Stimulated activated naive CD4-positive, alpha-beta T cell (primary cell): ENCODE results near the gene ANXA3.
"Not testable (repeated sequence)": the region's sequence is repeated elsewhere in the genome, so short reads cannot be mapped to it uniquely, and the experiment has no call there.

ENCODE experiments used
- DNase-seq, 6 experiments: peaks; one replicate each; lab custom pipeline; 2025; lab: John Stamatoyannopoulos, UW

Gene ANXA3

DNA sequence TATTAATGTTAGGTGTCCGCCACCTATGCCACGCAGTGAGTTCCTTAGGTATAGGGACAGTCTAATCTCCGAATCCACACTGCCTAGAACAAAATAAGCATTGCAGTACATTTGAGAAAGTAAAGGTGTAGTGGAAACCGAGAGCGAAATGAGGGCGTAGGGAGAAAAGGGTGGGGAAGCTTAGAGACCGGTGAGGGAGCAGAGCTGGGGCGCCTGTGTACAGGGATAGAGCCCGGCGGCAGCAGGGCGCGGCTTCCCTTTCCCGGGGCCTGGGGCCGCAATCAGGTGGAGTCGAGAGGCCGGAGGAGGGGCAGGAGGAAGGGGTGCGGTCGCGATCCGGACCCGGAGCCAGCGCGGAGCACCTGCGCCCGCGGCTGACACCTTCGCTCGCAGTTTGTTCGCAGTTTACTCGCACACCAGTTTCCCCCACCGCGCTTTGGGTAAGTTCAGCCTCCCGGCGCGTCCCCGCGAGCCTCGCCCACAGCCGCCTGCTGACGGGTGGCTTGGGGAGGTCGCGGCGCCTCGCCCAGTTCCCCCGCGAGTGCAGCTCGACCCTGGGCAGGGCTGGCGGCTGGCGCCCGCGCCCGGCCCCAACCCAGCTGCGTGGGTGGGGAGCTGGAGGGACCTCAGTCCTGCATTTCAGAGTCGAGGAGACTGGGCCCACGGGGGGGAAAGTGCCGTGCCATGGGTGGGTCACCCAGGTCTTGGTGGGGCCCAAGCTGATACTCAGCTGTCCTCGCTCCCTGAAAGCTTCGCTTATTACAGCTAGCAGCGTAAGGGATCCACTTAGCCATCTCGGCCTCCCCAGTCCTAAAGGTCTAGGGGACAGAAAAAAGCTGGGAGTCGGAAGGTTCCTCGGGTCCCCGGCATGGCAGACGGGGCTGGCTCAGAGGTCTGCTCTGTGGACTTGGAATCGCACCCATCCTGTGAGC is at the start of gene ANXA3:
TSS of gene ANXA3 (plus strand) at position 351 of the 932 bp plus-strand sequence. CDS start 2,704 bp downstream, outside the sequence.
- DNase-seq, result no peak

DNA sequence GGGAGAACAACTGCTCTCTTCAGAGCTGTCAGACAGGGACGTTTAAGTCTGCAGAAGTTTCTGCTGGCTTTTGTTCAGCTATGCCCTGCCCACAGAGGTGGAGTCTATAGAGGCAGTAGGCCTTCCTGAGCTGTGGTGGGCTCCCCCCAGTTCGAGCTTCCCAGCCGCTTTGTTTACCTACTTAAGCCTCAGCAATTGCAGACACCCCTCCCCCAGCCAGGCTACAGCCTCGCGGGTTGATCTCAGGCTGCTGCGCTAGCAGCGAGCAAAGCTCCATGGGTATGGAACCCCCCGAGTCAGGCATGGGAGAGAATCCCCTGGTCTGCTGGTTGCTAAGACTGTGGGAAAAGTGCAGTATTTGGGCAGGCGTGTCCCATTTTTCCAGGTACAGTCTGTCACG is 45.3 kb upstream of the ANXA3 start:
- not testable (repeated sequence) for DNase-seq

DNA sequence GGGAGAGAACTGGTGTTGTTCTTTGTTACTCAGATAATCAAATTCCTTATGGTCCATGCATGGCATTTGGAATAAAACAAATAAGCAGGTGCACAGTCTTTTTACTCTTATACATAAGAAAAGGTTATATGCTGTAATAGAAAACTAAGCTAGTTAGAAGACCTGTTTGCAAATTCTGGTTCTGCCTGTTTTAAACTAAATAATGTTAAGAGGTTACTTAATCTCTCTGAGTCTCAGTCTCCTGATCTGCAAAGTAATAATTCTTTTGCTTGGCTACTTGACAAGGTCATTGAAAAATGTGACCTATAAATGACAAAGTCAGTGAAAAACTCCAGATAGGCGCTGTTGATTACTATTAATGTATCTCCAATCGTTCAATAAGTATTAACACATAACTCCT is 42.5 kb upstream of the ANXA3 start:
- no peak for DNase-seq

- no peak for DNase-seq
These were observed 41.5 kb upstream of the ANXA3 start for GRCh38 chr4:78510108-78510507.

DNA sequence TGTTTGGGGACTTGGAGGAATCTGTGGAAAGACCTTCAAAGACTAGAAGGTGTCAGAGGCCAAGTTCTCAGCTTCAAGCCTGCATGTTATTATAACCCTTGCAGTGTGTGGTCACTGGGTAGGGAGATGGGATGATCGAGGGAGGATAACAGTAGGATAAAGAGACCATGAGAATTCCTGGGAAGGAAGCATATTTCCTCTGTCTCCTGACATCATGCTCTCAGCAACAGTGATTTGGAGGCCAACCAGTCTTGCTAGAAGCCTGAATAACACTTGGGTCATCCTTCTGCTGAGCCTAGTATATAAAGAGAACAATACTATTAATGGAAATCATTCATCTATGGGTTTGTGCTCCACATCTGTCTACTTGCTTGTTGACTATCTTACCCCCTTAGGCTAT is 40.9 kb upstream of the ANXA3 start:
- no peak for DNase-seq

- no peak for DNase-seq
These were observed 39.1 kb upstream of the ANXA3 start for GRCh38 chr4:78512357-78512920.

DNA sequence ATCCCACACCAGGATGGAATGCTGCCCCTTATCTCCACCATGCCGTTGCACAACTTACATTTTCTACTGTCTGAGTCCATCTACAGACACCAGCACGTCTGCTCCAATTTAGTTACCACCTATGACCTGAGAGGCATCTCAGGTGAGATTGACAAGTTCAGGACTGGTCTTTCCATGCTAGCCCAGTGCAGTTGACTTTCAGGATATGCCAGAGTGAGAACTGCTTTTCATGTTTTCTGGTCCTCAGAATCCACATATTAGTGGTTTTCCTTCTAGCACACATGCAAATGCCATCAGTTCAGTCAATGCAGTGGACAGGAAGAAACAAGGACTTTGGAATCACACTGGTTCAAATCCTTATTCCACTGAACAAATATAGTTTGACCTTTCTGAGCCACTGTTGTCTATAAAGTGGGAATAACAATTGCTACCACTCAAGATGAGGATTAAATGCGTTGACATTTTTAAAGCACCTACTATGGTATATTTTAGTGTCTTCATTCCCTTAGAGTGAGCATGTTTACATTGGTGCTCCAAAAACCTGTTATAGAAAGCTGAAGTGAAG is 38.1 kb upstream of the ANXA3 start:
- no peak for DNase-seq

GRCh38 chr4:78517050-78517652 is 34.4 kb upstream of the ANXA3 start:
- DNase-seq, result no peak

GRCh38 chr4:78518561-78518960 is 33.0 kb upstream of the ANXA3 start:
- DNase-seq, result no peak

DNA sequence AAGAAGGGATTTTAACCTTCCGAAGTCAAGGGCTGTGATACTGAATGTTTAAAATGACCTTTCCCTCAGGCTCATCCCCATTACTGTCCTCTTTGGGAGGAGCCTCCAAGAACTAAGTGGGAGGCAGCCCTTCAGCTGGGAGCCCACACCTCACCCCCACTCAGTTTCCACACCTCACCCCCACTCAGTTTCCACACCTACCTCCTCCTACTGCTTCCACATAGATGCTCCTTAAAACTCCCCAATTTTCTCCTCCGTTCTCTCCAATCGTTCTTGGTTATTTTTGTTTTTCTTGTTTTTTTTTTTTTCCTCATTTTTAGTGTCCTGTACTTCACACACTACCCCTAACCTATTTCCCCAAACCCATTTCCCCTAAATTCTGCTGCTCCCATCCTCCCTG is 31.6 kb upstream of the ANXA3 start:
- no peak for DNase-seq

DNA sequence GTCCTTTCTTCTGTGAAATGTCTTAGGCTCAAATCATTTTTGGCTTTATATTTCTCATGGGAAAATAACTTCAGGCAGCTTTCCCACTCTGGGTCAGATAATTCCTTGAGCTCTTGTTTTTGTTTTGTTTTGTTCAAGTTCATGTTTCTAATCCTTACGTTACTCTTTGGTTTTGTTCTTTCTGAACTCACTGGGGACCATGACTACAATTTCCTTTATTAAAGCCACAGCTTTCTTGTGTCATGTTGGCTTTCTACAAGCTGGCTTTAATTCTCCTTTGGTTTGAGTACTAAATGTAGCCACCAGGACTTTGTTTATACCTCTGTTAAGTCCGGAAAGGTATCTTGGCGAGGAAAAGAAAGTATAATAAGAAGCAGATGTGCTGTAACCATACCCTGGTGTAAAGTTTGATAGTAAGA is 30.8 kb upstream of the ANXA3 start:
- DNase-seq, result no peak

- DNase-seq, result no peak
These were observed 27.6 kb upstream of the ANXA3 start for GRCh38 chr4:78524009-78524408.

DNA sequence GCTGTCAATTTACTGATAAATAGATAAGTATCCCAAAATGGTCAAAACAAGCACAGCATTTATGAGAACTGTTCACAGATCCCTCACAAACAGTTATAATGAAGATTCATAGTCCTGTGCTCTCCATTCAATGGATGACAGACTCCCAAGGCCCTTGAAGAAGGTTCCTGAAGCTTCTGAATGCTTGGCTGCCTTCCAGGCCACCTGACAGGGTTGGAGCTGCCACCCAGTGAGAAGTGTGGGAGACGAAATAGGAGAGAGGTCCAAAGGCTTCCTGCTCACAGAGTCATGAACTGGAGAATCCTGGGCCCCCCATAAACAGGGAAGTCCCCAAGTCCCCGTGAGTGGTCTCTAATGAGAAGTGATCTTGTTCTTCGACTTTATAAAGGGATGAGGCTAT is 26.0 kb upstream of the ANXA3 start:
- no peak for DNase-seq

- no peak for DNase-seq
These were observed 24.5 kb upstream of the ANXA3 start for GRCh38 chr4:78527103-78527502.

DNA sequence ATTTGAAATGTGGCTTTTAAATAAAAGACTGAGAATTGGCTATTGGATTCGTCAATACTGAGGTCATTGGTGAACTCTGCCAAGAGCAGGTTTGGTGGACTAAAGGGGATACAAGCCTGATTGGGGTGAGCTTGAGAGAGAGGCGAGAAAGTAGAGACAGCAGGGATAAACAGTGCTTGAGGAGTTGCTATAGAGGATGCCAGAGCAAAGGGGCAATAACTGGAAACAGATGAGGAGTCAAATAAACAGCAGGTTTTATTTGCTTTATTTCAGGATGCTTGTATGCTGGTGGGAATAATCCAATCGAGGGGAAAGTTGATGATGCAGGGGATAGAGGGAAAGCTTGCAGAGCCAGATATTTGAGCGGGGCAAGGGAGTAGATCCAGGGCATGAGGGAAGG is 24.0 kb upstream of the ANXA3 start:
- DNase-seq, result no peak

GRCh38 chr4:78528327-78528726 is 23.2 kb upstream of the ANXA3 start:
- DNase-seq, result no peak

DNA sequence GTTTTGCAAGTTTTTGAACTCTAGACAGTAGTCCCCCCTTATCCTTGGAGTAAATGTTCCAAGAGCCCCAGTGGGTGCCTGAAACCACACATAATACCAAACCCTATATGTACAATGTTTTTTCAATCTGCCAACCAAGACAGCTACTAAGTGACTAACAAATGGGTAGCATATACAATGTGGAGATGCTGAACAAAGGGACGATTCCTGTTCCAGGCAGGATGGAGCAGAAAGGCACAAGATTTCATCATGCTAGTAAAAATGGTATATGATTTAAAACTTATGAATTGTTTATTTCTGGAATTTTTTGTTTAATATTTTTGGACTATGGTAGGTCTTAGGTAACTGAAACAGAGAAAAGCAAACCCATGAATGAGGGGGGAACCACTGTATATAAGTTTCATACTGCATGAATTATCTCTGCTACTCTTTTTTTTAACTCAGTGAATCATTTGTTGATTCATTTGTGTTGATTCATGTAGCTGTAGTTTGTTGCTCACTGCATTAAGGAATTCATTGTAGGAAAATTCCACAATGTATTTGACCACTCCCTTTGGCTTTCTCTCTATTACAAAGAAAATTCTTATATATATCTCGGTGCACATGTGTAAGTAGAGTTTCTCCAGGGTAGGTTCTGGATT is 21.9 kb upstream of the ANXA3 start:
- DNase-seq, result no peak

- DNase-seq, result no peak
These were observed 19.5 kb upstream of the ANXA3 start for GRCh38 chr4:78532046-78532445.

GRCh38 chr4:78533854-78534253 is 17.7 kb upstream of the ANXA3 start:
- DNase-seq, result no peak

DNA sequence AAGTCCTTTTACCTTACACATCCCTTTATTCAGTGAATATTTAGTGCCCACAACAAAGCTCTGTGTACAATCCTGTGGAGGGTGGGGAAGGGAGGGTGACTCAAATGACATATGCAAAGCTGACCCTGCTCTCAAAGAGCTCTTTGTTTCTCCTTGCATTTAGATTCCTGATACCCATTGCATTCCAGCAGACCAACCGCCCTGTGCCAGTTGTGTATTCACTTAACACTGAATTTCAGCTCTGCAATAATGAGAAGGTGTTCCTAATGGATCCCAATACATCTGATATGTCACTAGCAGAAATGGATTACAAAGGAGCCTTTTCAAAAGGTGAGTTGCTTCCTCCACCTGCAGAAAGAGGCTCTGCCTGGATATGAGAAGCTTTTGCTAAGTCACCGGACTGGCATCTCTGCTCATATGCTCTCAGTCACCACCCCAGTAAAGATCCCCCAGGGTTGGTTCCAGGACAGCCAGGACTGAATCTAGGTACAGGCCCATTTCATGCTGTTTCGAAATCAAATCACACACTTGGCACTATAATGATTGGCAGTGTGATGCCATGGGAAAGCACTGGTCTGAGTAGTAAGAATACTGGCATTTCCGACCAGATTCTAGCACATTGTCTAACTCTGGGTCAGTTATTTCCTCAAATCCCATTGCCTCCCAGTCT is 17.1 kb upstream of the ANXA3 start:
- DNase-seq, result no peak

- no peak for DNase-seq
These were observed 9.2 kb upstream of the ANXA3 start for GRCh38 chr4:78542373-78542772.
